ENCODE measurements around the gene TRIM9. TPM values are rescaled to one million over a fixed set of nuclear protein-coding genes. Genes with fewer than 3 reads are reported as not detected.

Gene TRIM9
- total RNA-seq, 1 experiment from 2014 or later: 0.44 TPM

GRCh38 chr14:50963919-50964318, 131.0 kb downstream of the TRIM9 start:
- in situ Hi-C loops (cut with HindIII; ENCODE audit: low pct_unique_long_range_greater_than_20kb, low sequenced_read_pairs): no loop called here
- peaks cover 5% of the 10 kb centered on the region for H3K4me1 ChIP-seq (ENCODE audit: control insufficient read depth, insufficient read depth, low read length)
- no TSS peak for BruUV-seq (replicated peaks)
- H3K4me3 ChIP-seq (ENCODE audit: low read depth in 2 of 2, low read length in 2 of 2): no peak overlapping the region
- H3K36me3 ChIP-seq (ENCODE audit: control insufficient read depth, insufficient read depth, low read length): no peaks in the 10 kb centered on the region
- POLR2A ChIA-PET: no interaction called here
- CTCF ChIA-PET: no interaction called here
- TF ChIP-seq, protein P1, sequence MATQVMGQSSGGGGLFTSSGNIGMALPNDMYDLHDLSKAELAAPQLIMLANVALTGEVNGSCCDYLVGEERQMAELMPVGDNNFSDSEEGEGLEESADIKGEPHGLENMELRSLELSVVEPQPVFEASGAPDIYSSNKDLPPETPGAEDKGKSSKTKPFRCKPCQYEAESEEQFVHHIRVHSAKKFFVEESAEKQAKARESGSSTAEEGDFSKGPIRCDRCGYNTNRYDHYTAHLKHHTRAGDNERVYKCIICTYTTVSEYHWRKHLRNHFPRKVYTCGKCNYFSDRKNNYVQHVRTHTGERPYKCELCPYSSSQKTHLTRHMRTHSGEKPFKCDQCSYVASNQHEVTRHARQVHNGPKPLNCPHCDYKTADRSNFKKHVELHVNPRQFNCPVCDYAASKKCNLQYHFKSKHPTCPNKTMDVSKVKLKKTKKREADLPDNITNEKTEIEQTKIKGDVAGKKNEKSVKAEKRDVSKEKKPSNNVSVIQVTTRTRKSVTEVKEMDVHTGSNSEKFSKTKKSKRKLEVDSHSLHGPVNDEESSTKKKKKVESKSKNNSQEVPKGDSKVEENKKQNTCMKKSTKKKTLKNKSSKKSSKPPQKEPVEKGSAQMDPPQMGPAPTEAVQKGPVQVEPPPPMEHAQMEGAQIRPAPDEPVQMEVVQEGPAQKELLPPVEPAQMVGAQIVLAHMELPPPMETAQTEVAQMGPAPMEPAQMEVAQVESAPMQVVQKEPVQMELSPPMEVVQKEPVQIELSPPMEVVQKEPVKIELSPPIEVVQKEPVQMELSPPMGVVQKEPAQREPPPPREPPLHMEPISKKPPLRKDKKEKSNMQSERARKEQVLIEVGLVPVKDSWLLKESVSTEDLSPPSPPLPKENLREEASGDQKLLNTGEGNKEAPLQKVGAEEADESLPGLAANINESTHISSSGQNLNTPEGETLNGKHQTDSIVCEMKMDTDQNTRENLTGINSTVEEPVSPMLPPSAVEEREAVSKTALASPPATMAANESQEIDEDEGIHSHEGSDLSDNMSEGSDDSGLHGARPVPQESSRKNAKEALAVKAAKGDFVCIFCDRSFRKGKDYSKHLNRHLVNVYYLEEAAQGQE (IDR thresholded peaks at IDR 0.05; ENCODE audit: insufficient read depth in 1 of 2, low read depth in 2 of 2, low read length in 1 of 2): no peak
- TF ChIP-seq POLR2AphosphoS5 (IDR thresholded peaks at IDR 0.05; ENCODE audit: low read depth, low read length) (no peak), CTCF (IDR thresholded peaks at IDR 0.05) (no peak), SIN3A (IDR thresholded peaks at IDR 0.05; ENCODE audit: borderline replicate concordance, insufficient read depth, low read depth, low read length) (no peak), TCF7L2 (IDR thresholded peaks at IDR 0.05; ENCODE audit: low read depth, low read length) (no peak)
- intact Hi-C loops (cut with micrococcal nuclease; ENCODE audit: unreplicated experiment): no loop called here
- DNase-seq (ENCODE audit: low read depth, low spot score): no peak
- H3K27ac ChIP-seq (ENCODE audit: low read length): no peak overlapping the region
- no peaks in the 10 kb centered on the region for H3K27me3 ChIP-seq (ENCODE audit: control insufficient read depth, insufficient read depth, low read length)
- H3K9me3 ChIP-seq (ENCODE audit: control insufficient read depth, insufficient read depth, low read depth, low read length): no peaks in the 10 kb centered on the region
- no peak for ATAC-seq

DNA sequence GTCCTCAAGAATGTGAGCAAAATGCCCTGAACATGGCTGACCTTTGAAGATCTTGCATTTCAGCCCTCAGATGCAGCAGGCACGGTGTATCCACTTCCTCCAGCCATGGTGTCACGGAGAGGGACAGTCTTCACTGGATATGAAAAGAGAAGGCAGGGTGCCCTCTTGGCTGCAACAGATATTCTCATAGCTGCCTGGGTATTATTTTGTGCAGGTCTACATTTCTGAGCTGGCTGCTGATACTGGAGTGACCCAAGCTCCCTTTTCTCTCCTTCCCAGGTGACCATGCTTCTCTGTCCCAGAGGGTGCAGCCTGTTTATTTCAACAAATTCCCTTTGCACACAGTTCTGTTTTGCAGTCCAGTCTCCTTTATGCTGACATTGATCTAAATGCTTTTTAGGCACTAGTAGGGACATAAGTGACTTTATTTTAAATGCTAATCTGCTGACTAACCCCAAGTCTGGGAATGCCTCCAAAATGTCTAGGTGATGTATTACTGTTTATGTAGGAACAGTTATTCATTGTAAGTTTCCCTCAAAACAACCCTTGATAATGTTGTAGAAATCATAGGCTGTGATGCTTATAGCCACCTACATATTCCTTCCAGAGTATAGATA, 133.2 kb downstream of the TRIM9 start:
- ChIA-PET CTCF (no interaction called here), POLR2A (no interaction called here)
- H3K4me1 ChIP-seq (ENCODE audit: control insufficient read depth, insufficient read depth, low read length): peaks cover 5% of the 10 kb centered on the region
- in situ Hi-C loops (cut with HindIII; ENCODE audit: low pct_unique_long_range_greater_than_20kb, low sequenced_read_pairs): no loop called here
- intact Hi-C loops (cut with micrococcal nuclease; ENCODE audit: unreplicated experiment): no loop called here
- ATAC-seq (peak; percentile 80), DNase-seq (ENCODE audit: low read depth, low spot score) (peak; percentile 62)
- no peaks in the 10 kb centered on the region for H3K36me3 ChIP-seq (ENCODE audit: control insufficient read depth, insufficient read depth, low read length)
- no peak overlapping the region for H3K27ac ChIP-seq (ENCODE audit: low read length)
- H3K9me3 ChIP-seq (ENCODE audit: control insufficient read depth, insufficient read depth, low read depth, low read length): no peaks in the 10 kb centered on the region
- no peak overlapping the region for H3K4me3 ChIP-seq (ENCODE audit: low read depth in 2 of 2, low read length in 2 of 2)
- BruUV-seq (replicated peaks): no TSS peak
- H3K27me3 ChIP-seq (ENCODE audit: control insufficient read depth, insufficient read depth, low read length): no peaks in the 10 kb centered on the region
- TF ChIP-seq SIN3A (IDR thresholded peaks at IDR 0.05; ENCODE audit: borderline replicate concordance, insufficient read depth, low read depth, low read length) (no peak), TCF7L2 (IDR thresholded peaks at IDR 0.05; ENCODE audit: low read depth, low read length) (no peak), CTCF (IDR thresholded peaks at IDR 0.05) (no peak), POLR2AphosphoS5 (IDR thresholded peaks at IDR 0.05; ENCODE audit: low read depth, low read length) (no peak)
- TF ChIP-seq, protein P1 (IDR thresholded peaks at IDR 0.05; ENCODE audit: insufficient read depth in 1 of 2, low read depth in 2 of 2, low read length in 1 of 2): no peak

Data from Panc1 (cell line).